HG03354 (cell line): ENCODE data around the gene FANCL.
"Not testable (repeated sequence)": the region's sequence is repeated elsewhere in the genome, so short reads cannot be mapped to it uniquely, and the experiment has no call there.

Experiments used
- ATAC-seq: cut with Tn5 transposase; IDR thresholded peaks from one replicate; pipeline ENCODE4 v1.9.1; 2021; ENCODE audit warnings: mild to moderate bottlenecking; ENCODE audit not compliant: unreplicated experiment, poor library complexity, severe bottlenecking

FANCL gene

GRCh38 chr2:58210951-58211568 lies 30.1 kb downstream of the FANCL start:
- ATAC-seq = not testable (repeated sequence)

- ATAC-seq = no peak
Observed at GRCh38 chr2:58207189-58207588, 33.9 kb downstream of the FANCL start.

GRCh38 chr2:58206785-58207184 lies 34.3 kb downstream of the FANCL start:
- ATAC-seq = no peak

GRCh38 chr2:58204195-58204959 lies 36.7 kb downstream of the FANCL start:
- ATAC-seq = no peak

- ATAC-seq = no peak
Observed at GRCh38 chr2:58203018-58203417, 38.1 kb downstream of the FANCL start.

GRCh38 chr2:58202404-58202803 lies 38.7 kb downstream of the FANCL start:
- no peak for ATAC-seq

GRCh38 chr2:58197894-58198293 lies 43.2 kb downstream of the FANCL start:
- ATAC-seq = no peak

GRCh38 chr2:58195662-58196061 lies 45.5 kb downstream of the FANCL start:
- ATAC-seq = no peak

- ATAC-seq = no peak
Observed at GRCh38 chr2:58194458-58194857, 46.7 kb downstream of the FANCL start.

- ATAC-seq = not testable (repeated sequence)
Observed at GRCh38 chr2:58187022-58187421, 54.1 kb downstream of the FANCL start.

GRCh38 chr2:58186501-58186900 lies 54.6 kb downstream of the FANCL start:
- no peak for ATAC-seq

- no peak for ATAC-seq
Observed at GRCh38 chr2:58182527-58182926, 58.6 kb downstream of the FANCL start.

GRCh38 chr2:58180635-58181034 lies 60.5 kb downstream of the FANCL start:
- no peak for ATAC-seq

GRCh38 chr2:58180175-58180574 lies 61.0 kb downstream of the FANCL start:
- ATAC-seq = not testable (repeated sequence)

GRCh38 chr2:58177187-58177586 lies 63.9 kb downstream of the FANCL start:
- not testable (repeated sequence) for ATAC-seq

GRCh38 chr2:58171831-58172230 lies 69.3 kb downstream of the FANCL start:
- ATAC-seq = not testable (repeated sequence)

GRCh38 chr2:58170334-58170933 lies 70.7 kb downstream of the FANCL start:
- ATAC-seq = not testable (repeated sequence)

- not testable (repeated sequence) for ATAC-seq
Observed at GRCh38 chr2:58169845-58170244, 71.3 kb downstream of the FANCL start.

- ATAC-seq = not testable (repeated sequence)
Observed at GRCh38 chr2:58168130-58168529, 73.0 kb downstream of the FANCL start.

GRCh38 chr2:58163913-58164312 lies 77.2 kb downstream of the FANCL start:
- no peak for ATAC-seq

GRCh38 chr2:58158481-58158880 lies 82.6 kb downstream of the FANCL start:
- ATAC-seq = no peak
